ENCODE data around the gene DRG1. TPM values are rescaled to one million over a fixed set of nuclear protein-coding genes. Genes with fewer than 3 reads are reported as not detected.

DRG1 gene
- total RNA-seq (2014; rRNA removed; shearing (Covaris generic); ENCODE audit: low replicate concordance), result 48.7 and 55.2 TPM in 2 replicates

- Histone ChIP-seq H3K9ac (ENCODE audit: low read length) (peak within 1 kb of the TSS; percentile 86), H4K20me1 (ENCODE audit: insufficient read depth, low read depth, low read length) (peaks cover 13% of the 10 kb centered on the region; the same call in 1 of the 2 replicates), H3K27ac (ENCODE audit: low read length) (peak within 1 kb of the TSS; percentile 53), H3K27me3 (ENCODE audit: low read length) (no peaks in the 10 kb centered on the region), H3K9me3 (ENCODE audit: low read length) (peaks cover 1% of the 10 kb centered on the region), H2AFZ (ENCODE audit: low read length) (peak within 1 kb of the TSS; percentile 27; the same call in 1 of the 2 replicates), H3K4me2 (ENCODE audit: low read depth, low read length, poor library complexity, severe bottlenecking) (peak within 1 kb of the TSS; percentile 100), H3K79me2 (ENCODE audit: low read length) (peaks cover 49% of the 10 kb centered on the region), H3K36me3 (ENCODE audit: insufficient read depth, low read length) (peaks cover 15% of the 10 kb centered on the region; the same call in 1 of the 2 replicates), H3K4me3 (ENCODE audit: low read length) (peak within 1 kb of the TSS; percentile 89), H3K4me1 (ENCODE audit: low read length) (peaks cover 19% of the 10 kb centered on the region), H3K9me2 (replicated peaks; ENCODE audit: insufficient read depth, low read length) (no peaks in the 10 kb centered on the region)
- DNase-seq, result peak; percentile 98
Observed at GRCh38 chr22:31399211-31400022, at the start of gene DRG1. TSS of gene DRG1 (plus strand) at chr22:31399604. CDS start at chr22:31399684, 80 bp downstream.

- Histone ChIP-seq H3K4me3 (ENCODE audit: low read length) (no peak overlapping the region), H4K20me1 (ENCODE audit: insufficient read depth, low read depth, low read length) (peaks cover 7% of the 10 kb centered on the region; the same call in 1 of the 2 replicates), H3K27ac (ENCODE audit: low read length) (no peak overlapping the region), H3K9me2 (replicated peaks; ENCODE audit: insufficient read depth, low read length) (no peaks in the 10 kb centered on the region), H3K9me3 (ENCODE audit: low read length) (no peaks in the 10 kb centered on the region), H3K36me3 (ENCODE audit: insufficient read depth, low read length) (peaks cover 4% of the 10 kb centered on the region; the same call in 1 of the 2 replicates), H3K79me2 (ENCODE audit: low read length) (peaks cover 8% of the 10 kb centered on the region), H3K9ac (ENCODE audit: low read length) (no peak overlapping the region), H3K4me1 (ENCODE audit: low read length) (peaks cover 15% of the 10 kb centered on the region), H2AFZ (ENCODE audit: low read length) (no peak overlapping the region), H3K27me3 (ENCODE audit: low read length) (no peaks in the 10 kb centered on the region), H3K4me2 (ENCODE audit: low read depth, low read length, poor library complexity, severe bottlenecking) (no peak overlapping the region)
- DNase-seq, result no peak
Observed at GRCh38 chr22:31349960-31350359, 49.4 kb upstream of the DRG1 start.

GRCh38 chr22:31350410-31350863 lies 49.0 kb upstream of the DRG1 start:
- Histone ChIP-seq H3K36me3 (ENCODE audit: insufficient read depth, low read length) (no peaks in the 10 kb centered on the region), H3K9me3 (ENCODE audit: low read length) (no peaks in the 10 kb centered on the region), H3K27ac (ENCODE audit: low read length) (no peak overlapping the region), H3K79me2 (ENCODE audit: low read length) (peaks cover 3% of the 10 kb centered on the region), H2AFZ (ENCODE audit: low read length) (no peak overlapping the region), H3K9ac (ENCODE audit: low read length) (no peak overlapping the region), H4K20me1 (ENCODE audit: insufficient read depth, low read depth, low read length) (peaks cover 2% of the 10 kb centered on the region; the same call in 1 of the 2 replicates), H3K4me3 (ENCODE audit: low read length) (no peak overlapping the region), H3K27me3 (ENCODE audit: low read length) (no peaks in the 10 kb centered on the region), H3K4me2 (ENCODE audit: low read depth, low read length, poor library complexity, severe bottlenecking) (no peak overlapping the region), H3K9me2 (replicated peaks; ENCODE audit: insufficient read depth, low read length) (no peaks in the 10 kb centered on the region), H3K4me1 (ENCODE audit: low read length) (peaks cover 12% of the 10 kb centered on the region)
- DNase-seq, result no peak

- H3K9ac ChIP-seq (ENCODE audit: low read length), result no peak overlapping the region
- H3K9me2 ChIP-seq (replicated peaks; ENCODE audit: insufficient read depth, low read length), result no peaks in the 10 kb centered on the region
- H3K36me3 ChIP-seq (ENCODE audit: insufficient read depth, low read length), result no peaks in the 10 kb centered on the region
- no peak overlapping the region for H3K4me3 ChIP-seq (ENCODE audit: low read length)
- DNase-seq, result no peak
- H4K20me1 ChIP-seq (ENCODE audit: insufficient read depth, low read depth, low read length), result no peaks in the 10 kb centered on the region
- H3K27me3 ChIP-seq (ENCODE audit: low read length), result no peaks in the 10 kb centered on the region
- no peak overlapping the region for H3K4me2 ChIP-seq (ENCODE audit: low read depth, low read length, poor library complexity, severe bottlenecking)
- no peaks in the 10 kb centered on the region for H3K9me3 ChIP-seq (ENCODE audit: low read length)
- H3K79me2 ChIP-seq (ENCODE audit: low read length), result no peaks in the 10 kb centered on the region
- no peaks in the 10 kb centered on the region for H3K4me1 ChIP-seq (ENCODE audit: low read length)
- no peak overlapping the region for H2AFZ ChIP-seq (ENCODE audit: low read length)
- H3K27ac ChIP-seq (ENCODE audit: low read length), result no peak overlapping the region
Observed at GRCh38 chr22:31354515-31354914, 44.9 kb upstream of the DRG1 start.

GRCh38 chr22:31360029-31360428 lies 39.4 kb upstream of the DRG1 start:
- H4K20me1 ChIP-seq (ENCODE audit: insufficient read depth, low read depth, low read length), result no peaks in the 10 kb centered on the region
- H3K9me3 ChIP-seq (ENCODE audit: low read length), result no peaks in the 10 kb centered on the region
- H3K9me2 ChIP-seq (replicated peaks; ENCODE audit: insufficient read depth, low read length), result no peaks in the 10 kb centered on the region
- H3K79me2 ChIP-seq (ENCODE audit: low read length), result no peaks in the 10 kb centered on the region
- DNase-seq, result no peak
- no peak overlapping the region for H3K4me3 ChIP-seq (ENCODE audit: low read length)
- no peaks in the 10 kb centered on the region for H3K27me3 ChIP-seq (ENCODE audit: low read length)
- no peak overlapping the region for H3K4me2 ChIP-seq (ENCODE audit: low read depth, low read length, poor library complexity, severe bottlenecking)
- H3K36me3 ChIP-seq (ENCODE audit: insufficient read depth, low read length), result no peaks in the 10 kb centered on the region
- no peak overlapping the region for H3K27ac ChIP-seq (ENCODE audit: low read length)
- no peaks in the 10 kb centered on the region for H3K4me1 ChIP-seq (ENCODE audit: low read length)
- H2AFZ ChIP-seq (ENCODE audit: low read length), result no peak overlapping the region
- H3K9ac ChIP-seq (ENCODE audit: low read length), result no peak overlapping the region

- Histone ChIP-seq H3K36me3 (ENCODE audit: insufficient read depth, low read length) (no peaks in the 10 kb centered on the region), H3K79me2 (ENCODE audit: low read length) (no peaks in the 10 kb centered on the region), H3K4me3 (ENCODE audit: low read length) (no peak overlapping the region), H3K9me3 (ENCODE audit: low read length) (no peaks in the 10 kb centered on the region), H3K27ac (ENCODE audit: low read length) (no peak overlapping the region), H3K4me1 (ENCODE audit: low read length) (no peaks in the 10 kb centered on the region), H3K9ac (ENCODE audit: low read length) (no peak overlapping the region), H3K9me2 (replicated peaks; ENCODE audit: insufficient read depth, low read length) (no peaks in the 10 kb centered on the region), H2AFZ (ENCODE audit: low read length) (no peak overlapping the region), H3K4me2 (ENCODE audit: low read depth, low read length, poor library complexity, severe bottlenecking) (no peak overlapping the region), H3K27me3 (ENCODE audit: low read length) (no peaks in the 10 kb centered on the region), H4K20me1 (ENCODE audit: insufficient read depth, low read depth, low read length) (no peaks in the 10 kb centered on the region)
- DNase-seq, result no peak
Observed at GRCh38 chr22:31361743-31362142, 37.7 kb upstream of the DRG1 start.

- Histone ChIP-seq H3K9me2 (replicated peaks; ENCODE audit: insufficient read depth, low read length) (no peaks in the 10 kb centered on the region), H3K9me3 (ENCODE audit: low read length) (no peaks in the 10 kb centered on the region), H3K9ac (ENCODE audit: low read length) (no peak overlapping the region), H3K4me3 (ENCODE audit: low read length) (no peak overlapping the region), H3K27ac (ENCODE audit: low read length) (no peak overlapping the region), H4K20me1 (ENCODE audit: insufficient read depth, low read depth, low read length) (no peaks in the 10 kb centered on the region), H3K36me3 (ENCODE audit: insufficient read depth, low read length) (no peaks in the 10 kb centered on the region), H3K27me3 (ENCODE audit: low read length) (no peaks in the 10 kb centered on the region), H3K4me1 (ENCODE audit: low read length) (no peaks in the 10 kb centered on the region), H3K4me2 (ENCODE audit: low read depth, low read length, poor library complexity, severe bottlenecking) (no peak overlapping the region), H3K79me2 (ENCODE audit: low read length) (no peaks in the 10 kb centered on the region), H2AFZ (ENCODE audit: low read length) (no peak overlapping the region)
- no peak for DNase-seq
Observed at GRCh38 chr22:31363885-31364465, 35.4 kb upstream of the DRG1 start.

GRCh38 chr22:31367426-31367825 lies 32.0 kb upstream of the DRG1 start:
- DNase-seq, result no peak
- H3K27me3 ChIP-seq (ENCODE audit: low read length), result no peaks in the 10 kb centered on the region

More at GRCh38 chr22:31367426-31367825, 32.0 kb upstream of the DRG1 start:
- Histone ChIP-seq H3K79me2 (ENCODE audit: low read length) (no peaks in the 10 kb centered on the region), H3K4me2 (ENCODE audit: low read depth, low read length, poor library complexity, severe bottlenecking) (no peak overlapping the region), H4K20me1 (ENCODE audit: insufficient read depth, low read depth, low read length) (no peaks in the 10 kb centered on the region), H3K9me2 (replicated peaks; ENCODE audit: insufficient read depth, low read length) (no peaks in the 10 kb centered on the region), H3K9me3 (ENCODE audit: low read length) (no peaks in the 10 kb centered on the region), H3K27ac (ENCODE audit: low read length) (no peak overlapping the region), H2AFZ (ENCODE audit: low read length) (no peak overlapping the region), H3K4me3 (ENCODE audit: low read length) (no peak overlapping the region), H3K9ac (ENCODE audit: low read length) (no peak overlapping the region), H3K36me3 (ENCODE audit: insufficient read depth, low read length) (no peaks in the 10 kb centered on the region), H3K4me1 (ENCODE audit: low read length) (no peaks in the 10 kb centered on the region)

Measured in Karpas-422 (cell line).